ENCODE measurements around the gene WDTC1.

WDTC1 gene

GRCh38 chr1:27302612-27303011 is 68.2 kb downstream of the WDTC1 start:
- no peak for DNase-seq

- DNase-seq: no peak
These were observed 69.1 kb downstream of the WDTC1 start for GRCh38 chr1:27303509-27303908.

GRCh38 chr1:27306071-27306470 is 71.6 kb downstream of the WDTC1 start:
- no peak for DNase-seq

DNA sequence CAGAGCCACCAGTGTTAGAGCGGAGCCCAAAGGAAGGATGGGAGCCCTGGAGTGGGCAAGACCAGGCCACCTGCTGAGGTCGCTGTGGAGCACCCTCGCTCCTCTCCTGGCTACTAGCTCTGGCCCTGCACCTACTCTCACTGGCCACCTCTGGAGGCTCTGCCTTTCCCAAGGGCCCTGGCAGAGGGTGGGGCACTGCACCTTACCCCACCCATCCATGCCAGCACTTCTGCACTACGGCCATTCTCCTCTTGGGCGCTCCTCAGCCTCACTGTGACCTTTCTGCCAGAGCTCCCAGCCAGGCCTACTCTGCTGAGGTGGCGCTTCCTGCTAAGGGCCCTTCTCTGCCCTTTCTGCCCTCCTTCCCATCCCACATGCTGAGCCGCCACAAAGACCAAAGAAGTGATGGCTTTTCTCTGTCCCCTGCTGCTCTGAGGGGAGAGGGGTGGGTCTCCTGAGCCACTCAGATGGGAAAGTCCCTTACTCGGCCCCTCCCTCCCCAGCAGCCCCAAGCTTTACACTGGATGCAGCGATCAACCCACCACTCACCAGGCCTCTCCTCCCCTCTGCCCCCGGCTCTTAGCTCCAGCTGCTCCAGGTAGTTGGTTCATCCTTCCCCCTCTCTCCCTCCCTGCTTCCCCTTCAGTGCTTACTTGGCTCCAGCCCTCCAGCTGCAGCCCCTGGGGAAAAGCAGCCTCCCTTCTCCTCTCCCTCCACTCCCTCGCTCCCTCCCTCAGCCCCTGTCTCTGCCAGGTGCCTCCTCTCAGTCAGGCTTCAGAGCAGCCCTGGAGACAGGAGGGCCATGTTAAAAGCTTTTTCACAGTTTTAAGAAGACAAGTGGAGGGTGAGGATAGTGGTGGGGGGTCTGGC is 72.7 kb downstream of the WDTC1 start:
- DNase-seq: peak; percentile 71

- peak; percentile 46 for DNase-seq
These were observed 73.6 kb downstream of the WDTC1 start for GRCh38 chr1:27307874-27308598.

DNA sequence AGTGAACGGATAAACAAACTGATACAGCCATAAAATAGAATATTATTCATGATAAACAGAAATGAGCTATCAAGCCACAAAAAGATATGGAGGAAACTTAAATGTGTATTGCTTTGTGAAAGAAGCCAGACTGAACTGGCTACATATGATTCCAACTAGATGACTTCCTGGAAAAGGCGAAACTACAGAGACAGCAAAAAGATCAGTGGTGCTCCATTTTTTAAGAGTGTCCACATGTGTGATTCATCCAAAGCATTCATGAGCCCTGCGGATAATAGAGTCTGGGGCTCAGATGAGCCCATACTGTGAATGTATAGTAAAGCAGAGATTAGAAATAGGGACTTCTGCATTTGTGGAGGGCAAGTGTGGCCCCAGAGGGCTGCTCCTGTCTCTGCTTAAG is 79.7 kb downstream of the WDTC1 start:
- no peak for DNase-seq

DNA sequence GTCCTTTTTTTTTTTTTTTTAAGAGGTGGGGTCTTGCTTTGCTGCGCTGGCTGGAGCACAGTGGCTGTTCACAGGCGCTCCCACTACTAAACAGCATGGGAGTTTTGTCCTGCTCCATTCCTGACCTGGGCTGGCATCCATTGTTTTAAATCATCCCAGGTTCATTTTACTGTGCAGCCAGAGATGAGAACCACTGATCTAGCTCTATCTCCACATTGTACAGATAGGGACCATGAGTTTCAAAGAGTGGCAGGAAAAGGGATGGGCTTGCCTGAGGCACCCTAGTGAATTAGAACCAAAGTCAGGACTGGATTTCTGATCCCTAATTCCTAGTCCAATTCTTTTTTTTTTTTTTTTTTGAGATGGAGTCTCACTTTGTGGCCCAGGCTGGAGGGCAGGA is 80.3 kb downstream of the WDTC1 start:
- no peak for DNase-seq

- DNase-seq: no peak
These were observed 82.4 kb downstream of the WDTC1 start for GRCh38 chr1:27316860-27317259.

DNA sequence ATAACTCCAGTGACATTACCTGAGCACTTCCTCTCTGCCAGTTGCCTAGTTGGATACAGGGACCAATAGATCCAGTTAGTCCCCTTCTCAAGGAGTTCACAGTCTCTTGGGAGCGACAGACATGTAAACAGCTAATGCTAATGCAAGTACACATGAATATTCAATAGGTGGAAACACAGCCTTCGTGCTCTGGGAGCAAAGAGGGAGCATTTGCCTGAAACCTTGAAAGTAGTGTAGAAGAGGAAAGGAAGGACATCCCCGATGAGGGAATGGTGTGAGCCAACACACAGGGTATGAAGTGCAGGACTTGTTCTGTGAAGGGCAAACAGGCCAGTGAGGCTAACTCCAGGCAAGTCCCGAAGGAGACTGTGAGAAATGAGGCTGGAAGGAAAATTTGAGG is 83.7 kb downstream of the WDTC1 start:
- DNase-seq: no peak

- DNase-seq: no peak
These were observed 84.2 kb downstream of the WDTC1 start for GRCh38 chr1:27318596-27318995.

GRCh38 chr1:27321813-27322568 is 87.6 kb downstream of the WDTC1 start, which contains the start of gene TMEM222:
TSS of gene TMEM222 (plus strand) at chr1:27322163. CDS start at chr1:27322198, 35 bp downstream.
- DNase-seq: peak; percentile 99

GRCh38 chr1:27322569-27323240 is 88.3 kb downstream of the WDTC1 start:
- DNase-seq: no peak

- no peak for DNase-seq
These were observed 90.9 kb downstream of the WDTC1 start for GRCh38 chr1:27325286-27325685.

- DNase-seq: no peak
These were observed 93.5 kb downstream of the WDTC1 start for GRCh38 chr1:27327964-27328363.

DNA sequence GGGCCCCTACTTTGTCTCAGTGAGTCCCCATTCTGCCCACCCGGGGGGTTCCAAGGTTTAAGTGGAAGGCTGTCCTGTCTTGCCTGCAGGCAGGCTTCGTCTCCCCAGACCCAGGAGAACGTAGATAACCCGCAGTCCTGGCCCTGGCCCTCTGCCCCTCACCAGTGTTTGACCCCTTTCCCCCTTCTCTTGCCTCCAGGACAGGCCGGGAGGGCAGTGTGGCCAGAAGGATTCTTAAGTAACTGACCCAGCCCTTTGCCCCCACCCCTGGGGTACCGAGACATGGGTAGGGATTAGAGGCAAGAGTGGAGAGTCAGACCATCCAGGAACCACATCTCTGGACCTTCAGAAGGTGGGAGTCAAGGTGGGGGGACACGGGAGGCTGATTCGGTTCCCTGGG is 96.4 kb downstream of the WDTC1 start:
- DNase-seq: no peak

DNA sequence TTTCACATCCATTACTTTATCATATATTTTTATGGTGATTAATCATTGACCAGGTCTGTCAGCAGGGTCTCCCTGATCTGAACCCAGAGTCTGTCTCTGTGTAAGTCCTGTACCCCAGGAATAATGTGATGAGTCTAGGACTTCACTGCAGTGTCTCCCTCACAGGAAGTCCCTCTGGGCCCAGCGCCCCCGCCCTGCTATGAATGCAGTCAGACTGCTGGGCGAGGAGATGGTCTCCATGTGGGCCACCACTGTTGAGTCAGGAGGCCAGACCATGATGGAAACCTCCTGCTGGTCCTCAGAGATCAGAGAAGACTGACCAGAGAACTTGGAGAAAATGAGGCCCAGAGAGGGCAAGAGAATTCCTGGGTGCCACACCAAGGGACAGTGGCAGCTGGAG is 97.0 kb downstream of the WDTC1 start:
- no peak for DNase-seq

DNA sequence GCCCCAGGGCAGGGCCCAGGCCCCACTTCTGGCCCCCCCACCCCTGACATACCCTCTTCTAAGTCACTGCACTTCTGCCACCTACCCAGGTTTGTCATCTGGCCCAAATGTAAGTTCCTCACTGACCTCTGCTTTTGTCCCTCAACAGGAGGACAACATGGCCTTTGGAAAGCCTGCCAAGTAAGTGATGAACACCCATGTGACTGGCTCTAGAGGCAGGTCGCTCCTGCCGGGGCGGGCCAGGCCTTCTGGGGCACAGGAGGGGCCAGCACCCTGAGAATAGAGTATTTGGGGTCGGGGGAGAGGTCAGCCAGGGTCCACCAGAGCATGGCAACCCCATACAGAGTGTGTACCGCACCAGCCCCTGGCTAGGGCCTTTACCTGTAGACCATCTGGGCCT is 97.5 kb downstream of the WDTC1 start:
- no peak for DNase-seq

- peak; percentile 57 for DNase-seq
These were observed 98.3 kb downstream of the WDTC1 start for GRCh38 chr1:27332536-27333281.

DNA sequence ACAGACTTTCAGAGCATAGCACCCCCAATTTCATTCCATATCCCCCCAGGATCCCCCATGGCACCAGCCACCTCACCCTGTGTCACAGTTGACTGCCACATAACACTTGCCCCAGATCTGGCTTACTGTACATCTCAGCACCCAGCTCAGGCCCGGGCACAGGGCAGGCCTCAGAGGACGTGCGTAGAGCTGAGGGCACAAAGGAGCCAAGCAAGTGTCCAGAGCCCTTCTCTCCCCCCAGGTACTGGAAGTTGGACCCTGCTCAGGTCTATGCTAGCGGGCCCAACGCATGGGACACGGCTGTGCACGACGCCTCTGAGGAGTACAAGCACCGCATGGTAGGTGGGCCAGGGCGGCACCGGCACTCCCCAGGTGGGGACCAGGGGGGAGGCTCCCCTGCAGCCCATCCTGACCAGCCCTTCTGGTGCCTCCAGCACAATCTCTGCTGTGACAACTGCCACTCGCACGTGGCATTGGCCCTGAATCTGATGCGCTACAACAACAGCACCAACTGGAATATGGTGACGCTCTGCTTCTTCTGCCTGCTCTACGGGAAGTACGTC is 99.4 kb downstream of the WDTC1 start:
- DNase-seq: no peak

- DNase-seq: no peak
These were observed 101.3 kb downstream of the WDTC1 start for GRCh38 chr1:27335506-27336422.

- DNase-seq: no peak
These were observed 102.3 kb downstream of the WDTC1 start for GRCh38 chr1:27336756-27337155.

Measured in retina (tissue), 1 donor.